ENCODE data around the gene THRB. TPM values are rescaled to one million over a fixed set of nuclear protein-coding genes. Genes with fewer than 3 reads are reported as not detected.

The THRB gene
- total and polyA plus RNA-seq, 8 donors = 10.1 to 18.6 (median 15.1) TPM

DNA sequence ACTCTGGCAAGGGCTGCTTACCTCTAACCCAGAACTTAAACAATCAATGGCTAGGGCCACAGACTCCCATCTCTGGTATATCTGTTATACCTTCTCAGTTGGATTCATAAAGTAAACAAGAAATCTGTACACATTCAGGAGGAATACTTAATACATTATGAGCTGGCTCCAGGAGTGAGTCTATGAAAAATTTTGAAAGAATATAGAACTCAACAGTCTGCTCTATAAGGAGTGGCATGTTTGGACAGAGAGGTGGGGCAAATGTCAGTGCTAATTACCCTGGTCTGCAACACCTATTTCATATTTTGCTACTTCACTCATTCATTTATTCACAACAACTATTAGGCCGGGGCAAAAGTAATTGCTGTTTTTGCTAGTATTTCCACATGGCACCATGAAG lies 245.1 kb downstream of the THRB start:
- H3K4me3 ChIP-seq = no peak overlapping the region
- H3K4me1 ChIP-seq = no peaks in the 10 kb centered on the region
- no peaks in the 10 kb centered on the region for H3K27me3 ChIP-seq
- no peak overlapping the region for H3K27ac ChIP-seq
- DNase-seq (no peak), ATAC-seq (no peak)
- TF ChIP-seq, protein P1, sequence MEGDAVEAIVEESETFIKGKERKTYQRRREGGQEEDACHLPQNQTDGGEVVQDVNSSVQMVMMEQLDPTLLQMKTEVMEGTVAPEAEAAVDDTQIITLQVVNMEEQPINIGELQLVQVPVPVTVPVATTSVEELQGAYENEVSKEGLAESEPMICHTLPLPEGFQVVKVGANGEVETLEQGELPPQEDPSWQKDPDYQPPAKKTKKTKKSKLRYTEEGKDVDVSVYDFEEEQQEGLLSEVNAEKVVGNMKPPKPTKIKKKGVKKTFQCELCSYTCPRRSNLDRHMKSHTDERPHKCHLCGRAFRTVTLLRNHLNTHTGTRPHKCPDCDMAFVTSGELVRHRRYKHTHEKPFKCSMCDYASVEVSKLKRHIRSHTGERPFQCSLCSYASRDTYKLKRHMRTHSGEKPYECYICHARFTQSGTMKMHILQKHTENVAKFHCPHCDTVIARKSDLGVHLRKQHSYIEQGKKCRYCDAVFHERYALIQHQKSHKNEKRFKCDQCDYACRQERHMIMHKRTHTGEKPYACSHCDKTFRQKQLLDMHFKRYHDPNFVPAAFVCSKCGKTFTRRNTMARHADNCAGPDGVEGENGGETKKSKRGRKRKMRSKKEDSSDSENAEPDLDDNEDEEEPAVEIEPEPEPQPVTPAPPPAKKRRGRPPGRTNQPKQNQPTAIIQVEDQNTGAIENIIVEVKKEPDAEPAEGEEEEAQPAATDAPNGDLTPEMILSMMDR (IDR thresholded peaks at IDR 0.05) = no peak
- no peaks in the 10 kb centered on the region for H3K9me3 ChIP-seq
- intact Hi-C loops (cut with DNase I) = no loop called here
- no peaks in the 10 kb centered on the region for H3K36me3 ChIP-seq

DNA sequence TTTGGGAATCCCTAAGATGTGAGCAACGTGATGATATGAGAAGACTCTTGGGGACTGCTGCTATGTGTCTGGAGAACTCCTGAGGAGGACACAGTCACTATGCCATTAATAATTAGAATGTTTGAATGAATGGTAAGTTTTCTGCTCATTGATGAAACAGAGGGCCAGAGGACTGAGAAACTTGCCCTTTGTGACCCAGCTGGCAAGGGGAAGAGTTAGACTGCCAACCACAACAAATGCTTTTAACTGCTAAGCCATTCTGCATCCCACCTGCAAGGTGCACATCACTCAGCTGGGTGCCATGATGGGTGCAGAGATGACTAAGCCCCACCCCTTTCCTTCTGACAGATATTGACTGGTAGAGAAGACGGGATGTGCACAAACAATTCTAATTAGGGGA lies 249.6 kb downstream of the THRB start:
- H3K27ac ChIP-seq = no peak overlapping the region
- H3K4me1 ChIP-seq = peaks cover 0 to 6% of the 10 kb centered on the region in 2 donors
- H3K36me3 ChIP-seq = no peaks in the 10 kb centered on the region
- intact Hi-C loops (cut with DNase I) = no loop called here
- DNase-seq (no peak), ATAC-seq (no peak)
- no peaks in the 10 kb centered on the region for H3K9me3 ChIP-seq
- no peaks in the 10 kb centered on the region for H3K27me3 ChIP-seq
- no peak overlapping the region for H3K4me3 ChIP-seq
- TF ChIP-seq, protein P1 (IDR thresholded peaks at IDR 0.05) = no peak

DNA sequence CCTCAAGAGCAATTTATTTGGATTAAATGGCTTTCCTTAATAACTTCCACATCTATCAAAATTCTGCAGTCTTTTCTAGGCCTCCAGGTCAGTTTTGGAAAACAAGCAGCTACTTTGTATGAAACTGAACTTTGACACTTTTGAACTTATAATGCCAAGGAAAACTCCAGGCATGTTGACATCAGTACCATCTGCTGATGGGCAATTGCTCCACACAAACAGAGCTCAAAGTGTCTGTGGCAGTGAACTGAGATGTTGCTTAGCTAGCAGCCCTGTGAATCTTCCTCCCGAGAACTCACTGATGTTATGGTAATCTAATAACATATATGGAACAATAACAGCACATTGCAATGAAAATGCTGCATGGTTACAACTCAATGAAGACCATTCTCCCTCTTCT lies 250.2 kb downstream of the THRB start:
- no peak overlapping the region for H3K27ac ChIP-seq
- H3K4me3 ChIP-seq = no peak overlapping the region
- H3K9me3 ChIP-seq = no peaks in the 10 kb centered on the region
- TF ChIP-seq, protein P1 (IDR thresholded peaks at IDR 0.05) = no peak
- DNase-seq (no peak), ATAC-seq (no peak)
- intact Hi-C loops (cut with DNase I) = no loop called here
- no peaks in the 10 kb centered on the region for H3K27me3 ChIP-seq
- no peaks in the 10 kb centered on the region for H3K36me3 ChIP-seq
- H3K4me1 ChIP-seq = peaks cover 0 to 6% of the 10 kb centered on the region in 2 donors

DNA sequence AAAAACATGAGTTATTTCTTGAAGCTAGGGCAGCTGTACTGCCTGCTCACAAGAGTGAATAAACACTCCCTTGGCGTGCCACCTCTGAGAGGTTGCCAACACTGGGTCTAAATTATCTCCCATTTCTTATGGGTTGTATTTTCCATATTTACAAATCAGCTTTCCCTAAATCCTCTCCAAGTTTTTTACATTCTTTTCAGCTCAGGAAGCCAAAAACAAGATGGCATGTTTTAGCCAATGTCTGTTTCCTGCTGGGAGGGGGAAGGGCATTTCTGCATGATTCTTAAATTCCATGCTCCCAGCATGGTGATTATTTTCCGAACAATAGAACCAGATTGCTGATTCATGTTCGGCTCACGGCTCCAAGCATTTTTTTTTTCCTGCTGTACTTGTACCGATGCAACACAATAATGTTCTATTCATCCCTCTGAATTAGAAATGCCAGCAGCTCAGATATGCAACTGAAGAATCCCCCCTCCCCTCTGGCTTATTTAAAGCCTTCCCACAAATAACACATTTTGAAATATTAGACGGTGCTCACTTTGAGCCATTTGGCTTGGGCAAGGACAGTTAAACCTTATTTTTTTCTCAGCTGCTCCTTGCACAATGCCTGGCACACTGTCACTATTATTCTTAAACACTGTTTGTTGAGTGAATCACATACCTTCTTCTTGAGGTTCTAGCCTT lies 252.5 kb downstream of the THRB start:
- H3K27ac ChIP-seq = peak overlapping the region in 1 of 2 donors; percentile 48
- intact Hi-C loops (cut with DNase I) = no loop called here
- TF ChIP-seq, protein P1 (IDR thresholded peaks at IDR 0.05) = no peak

DNA sequence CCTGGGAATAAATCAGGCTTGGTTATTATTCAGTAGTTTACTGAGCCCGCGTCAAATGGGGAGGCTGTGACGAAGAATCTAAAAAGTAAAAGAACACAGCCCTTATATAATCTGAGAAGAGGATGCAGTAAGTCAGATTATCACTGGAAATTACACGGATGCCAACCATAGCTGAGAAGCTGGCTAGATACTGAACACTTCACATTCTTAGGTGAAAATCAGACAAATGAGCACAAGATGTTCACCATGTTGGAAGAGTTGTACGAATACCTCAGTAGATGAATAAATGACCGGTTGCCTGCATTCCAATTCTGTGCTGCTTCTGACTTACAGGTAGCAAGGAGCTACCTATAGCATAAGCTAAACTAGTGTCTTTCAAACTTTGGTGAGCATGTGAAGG lies 254.3 kb downstream of the THRB start:
- Histone ChIP-seq H3K9me3 (no peaks in the 10 kb centered on the region), H3K36me3 (no peaks in the 10 kb centered on the region), H3K27me3 (no peaks in the 10 kb centered on the region), H3K4me3 (no peak overlapping the region), H3K27ac (no peak overlapping the region), H3K4me1 (peaks cover 0 to 6% of the 10 kb centered on the region in 2 donors)
- TF ChIP-seq, protein P1 (IDR thresholded peaks at IDR 0.05) = no peak
- ATAC-seq (no peak), DNase-seq (no peak)
- intact Hi-C loops (cut with DNase I) = no loop called here

More for the DNA sequence above, 252.5 kb downstream of the THRB start:
- Histone ChIP-seq H3K4me1 (peaks cover 0 to 6% of the 10 kb centered on the region in 2 donors), H3K27me3 (no peaks in the 10 kb centered on the region), H3K4me3 (no peak overlapping the region), H3K36me3 (no peaks in the 10 kb centered on the region), H3K9me3 (no peaks in the 10 kb centered on the region)
- peak; percentile 36 for ATAC-seq
- DNase-seq = peak in 1 of 4 donors; percentile 24

Data from left lung (tissue), 10 donors.